Heart right ventricle (tissue), 16 donors: ENCODE measurements around the gene SLC6A8. TPM values are rescaled to one million over a fixed set of nuclear protein-coding genes. Genes with fewer than 3 reads are reported as not detected.
A peak's percentile ranks its signal among the peaks of the same experiment; 100 is the strongest.

ENCODE experiments used
- ATAC-seq, 8 donors: fragments of 200-7000 bp; cut with Tn5 transposase; one replicate each; pipeline ENCODE4 v1.9.1; 2020; ENCODE audit warnings: mild to moderate bottlenecking in 8 of 8, moderate library complexity in 8 of 8, moderate number of reproducible peaks in 1 of 8
- DNase-seq, 2 donors: peaks; one replicate each; pipeline ENCODE4 v3.0.0-alpha.2; 2020
- H3K27ac ChIP-seq, 10 donors: fragments of 200-600 bp; sonication (generic) in 2 of 10; one replicate each; pipeline versions ENCODE4 v1.5.0 to v1.8.0; 2020 to 2022; ENCODE audit warnings: mild to moderate bottlenecking in 3 of 10
- H3K27me3 ChIP-seq, 7 donors: fragments of 200-600 bp; one replicate each; pipeline ENCODE4 v1.8.0; 2021 to 2022; ENCODE audit warnings: mild to moderate bottlenecking in 2 of 7
- H3K36me3 ChIP-seq, 9 donors: fragments of 200-600 bp; sonication (generic) in 1 of 9; one replicate each; pipeline versions ENCODE4 v1.5.0 to v1.8.0; 2020 to 2022; ENCODE audit warnings: mild to moderate bottlenecking in 2 of 9
- H3K4me1 ChIP-seq, 9 donors: fragments of 200-600 bp; sonication (generic) in 1 of 9; one replicate each; pipeline versions ENCODE4 v1.5.0 to v1.8.0; 2020 to 2022; ENCODE audit warnings: mild to moderate bottlenecking in 4 of 9
- H3K4me3 ChIP-seq, 10 donors: fragments of 200-600 bp; sonication (generic) in 2 of 10; one replicate each; pipeline versions ENCODE4 v1.5.0 to v1.8.0; 2020 to 2022; ENCODE audit warnings: mild to moderate bottlenecking in 7 of 10, moderate library complexity in 2 of 10
- H3K9me3 ChIP-seq, 11 donors: fragments of 200-600 bp in 10 of 11; sonication (generic) in 2 of 11; one replicate each; pipeline versions ENCODE4 v1.5.0 to v1.8.0; 2013 to 2022; ENCODE audit warnings: mild to moderate bottlenecking in 2 of 11, control low read depth in 1 of 11, moderate library complexity in 1 of 11
- CTCF ChIP-seq, 9 donors: fragments of 200-600 bp; sonication (generic) in 2 of 9; IDR thresholded peaks; one replicate each; pipeline versions ENCODE4 v1.5.0 to v1.8.0; 2021 to 2022; ENCODE audit warnings: antibody characterized with exemption in 9 of 9, mild to moderate bottlenecking in 5 of 9, moderate library complexity in 1 of 9
- WGBS, 2 donors: extraction: QIAGEN DNeasy Blood & Tissue Kit; methylation state at CpG; one replicate each; pipeline ENCODE4 v1.1.7; 2013; ENCODE audit warnings: inconsistent platforms in 1 of 2; 5-methylcytosine and 5-hydroxymethylcytosine counted together
- intact Hi-C, 10 donors: fragments of 100-400 bp; cut with DNase I; formaldehyde crosslinking; loops; one replicate each; pipeline versions ENCODE4 v1.11.1 to v1.14.2; 2022
- polyA plus RNA-seq, 2 donors: library from polyadenylated mRNA; stranded (reverse); fragments of 200-250 nt; gene quantifications; one replicate each; pipeline ENCODE4 v1.2.3, GENCODE V29; 2013
- total RNA-seq, 10 donors: library from RNA; stranded (reverse); fragmentation: NEBNext Ultra II Directional in 3 of 10; extraction: Animal tissue kit (Norgen Biotek cat#: 25700) in 3 of 10; gene quantifications; one replicate each; pipeline versions ENCODE4 v1.2.1 to v1.2.4, GENCODE V29; 2021 to 2023
- donor health status: Arrhythmogenic right ventricular cardiomyopathy.
- donor health status: ischemic (EF 13 %, LVEDD 7.1; RV severe dilation, severe dysfunction).
- donor health status: healthy with polysubstance abuse.
- donor health status: DM: no; HTN: yes; CAD: no.
- donor health status: DM: no; HTN: no; CAD: no.
- donor health status: ischemic (EF 25% LVEDD 6.9; RV normal size, moderate dysfunction).
- donor health status: ischemic (EF 25% LVEDD 5.7; RV mildly dilated, moderate dysfunction).
- donor health status: healthy.
- donor health status: DM: yes; HTN: yes; CAD: no.
- donor health status: Ischemic cardiomyopathy.
- donor health status: ischemic (EF 35%, LVEDD 5.7; RV mildly dilated, moderate dysfunction).
- donor health status: nonischemic (EF 11% LVEDD 7.7; RV severe dilation, severe dysfunction).
- donor health status: DM: yes; HTN: yes; CAD: no.
- donor health status: PGD.
- donor health status: ischemic (EF 29% LVEDD 5.4; RV normal size, mild dysfunction).
- donor health status: nonischemic (EF 23%, LVEDD 6.1; RV moderate dilation, normal function).

The SLC6A8 gene
- total and polyA plus RNA-seq, 12 donors, result 128 to 238 (median 176) TPM

- no peak overlapping the region for H3K4me3 ChIP-seq
- no peak for ATAC-seq
- intact Hi-C loops, result no loop called here
- no peak for TF ChIP-seq CTCF (IDR thresholded peaks at IDR 0.05)
- no peaks in the 10 kb centered on the region for H3K36me3 ChIP-seq
- H3K27ac ChIP-seq, result no peak overlapping the region
- peaks cover 0 to 68% (median 0%) of the 10 kb centered on the region in 7 donors for H3K27me3 ChIP-seq
- DNase-seq, result no peak
- WGBS, 2 donors, result 67 to 68% methylated on average over 11 to 21 of the region's 21 CpGs
- peaks cover 0 to 6% (median 0%) of the 10 kb centered on the region in 9 donors for H3K4me1 ChIP-seq
- no peaks in the 10 kb centered on the region for H3K9me3 ChIP-seq
Measured at GRCh38 chrX:153684467-153685155, 3.1 kb upstream of the SLC6A8 start.

GRCh38 chrX:153685156-153685536 lies 2.6 kb upstream of the SLC6A8 start:
- no peak for TF ChIP-seq CTCF (IDR thresholded peaks at IDR 0.05)
- WGBS, 2 donors, result 59 to 61% methylated on average over 19 to 21 of the region's 21 CpGs
- Histone ChIP-seq H3K4me3 (no peak overlapping the region), H3K27ac (no peak overlapping the region), H3K4me1 (peaks cover 0 to 11% (median 0%) of the 10 kb centered on the region in 9 donors), H3K27me3 (peaks cover 0 to 67% (median 0%) of the 10 kb centered on the region in 7 donors), H3K36me3 (no peaks in the 10 kb centered on the region), H3K9me3 (no peaks in the 10 kb centered on the region)
- no peak for DNase-seq
- intact Hi-C loops, result no loop called here
- no peak for ATAC-seq

- Histone ChIP-seq H3K4me3 (no peak overlapping the region), H3K27me3 (peaks cover 0 to 65% (median 0%) of the 10 kb centered on the region in 7 donors), H3K36me3 (no peaks in the 10 kb centered on the region), H3K27ac (no peak overlapping the region), H3K9me3 (no peaks in the 10 kb centered on the region), H3K4me1 (peaks cover 0 to 15% (median 0%) of the 10 kb centered on the region in 9 donors)
- no peak for DNase-seq
- ATAC-seq, result peak in 1 of 8 donors; percentile 1
- 77 to 79% methylated on average over 17 to 24 of the region's 24 CpGs for WGBS, 2 donors
- intact Hi-C loops, result no loop called here
- no peak for TF ChIP-seq CTCF (IDR thresholded peaks at IDR 0.05)
Measured at GRCh38 chrX:153685751-153686696, 1.7 kb upstream of the SLC6A8 start.

GRCh38 chrX:153686711-153687110 lies 1.0 kb upstream of the SLC6A8 start:
- ATAC-seq (peak in 1 of 8 donors; percentile 12), DNase-seq (no peak)
- WGBS, 2 donors, result 45 to 47% methylated on average over 9 of the region's 9 CpGs
- intact Hi-C loops, result no loop called here
- Histone ChIP-seq H3K9me3 (no peaks in the 10 kb centered on the region), H3K27ac (no peak overlapping the region), H3K27me3 (peaks cover 0 to 60% (median 0%) of the 10 kb centered on the region in 7 donors), H3K4me3 (no peak overlapping the region), H3K36me3 (no peaks in the 10 kb centered on the region), H3K4me1 (peaks cover 0 to 15% (median 0%) of the 10 kb centered on the region in 9 donors)
- TF ChIP-seq CTCF (IDR thresholded peaks at IDR 0.05), result no peak
